DND-41 (cell line): Measurements from ENCODE around the gene EEF1AKMT2.

Experiments
- ATAC-seq: fragments of 200-7000 bp; cut with Tn5 transposase; 3 replicates; pipeline ENCODE4 v1.9.1; 2021; ENCODE audit warnings: low read depth; ENCODE audit not compliant: insufficient read depth
- DNase-seq: peaks from one replicate; pipeline ENCODE4 v3.0.0-alpha.2; 2020
- H2AFZ ChIP-seq: 2 replicates; pipeline ENCODE4 v1.6.0; 2012; ENCODE audit warnings: low read depth, low read length
- H3K27ac ChIP-seq: 2 replicates; pipeline ENCODE4 v1.5.1; 2012; ENCODE audit warnings: low read length, inconsistent platforms
- H3K27me3 ChIP-seq: fragments of 200-600 bp; sonication (generic); 2 replicates; pipeline ENCODE4 v1.6.0; 2012; ENCODE audit warnings: low read length, mild to moderate bottlenecking, inconsistent platforms; ENCODE audit not compliant: insufficient read depth, poor library complexity
- H3K36me3 ChIP-seq: 2 replicates; pipeline ENCODE4 v1.5.1; 2012; ENCODE audit warnings: low read length, inconsistent platforms; ENCODE audit not compliant: insufficient read depth
- H3K4me1 ChIP-seq: 2 replicates; pipeline ENCODE4 v1.5.1; 2012; ENCODE audit warnings: mild to moderate bottlenecking, low read length; ENCODE audit not compliant: insufficient read depth
- H3K4me2 ChIP-seq: 2 replicates; pipeline ENCODE4 v1.6.0; 2012; ENCODE audit warnings: mild to moderate bottlenecking, moderate library complexity, low read length, inconsistent platforms; ENCODE audit not compliant: insufficient read depth
- H3K4me3 ChIP-seq, 2 experiments: fragments of 200-600 bp in 1 of 2; shearing (Covaris generic) in 1 of 2; 2 replicates each; pipeline ENCODE4 v1.5.1; 2012 to 2016; ENCODE audit warnings: inconsistent platforms in 2 of 2, low read length in 2 of 2, mild to moderate bottlenecking in 2 of 2, low read depth in 1 of 2, moderate library complexity in 1 of 2
- H3K79me2 ChIP-seq: 2 replicates; pipeline ENCODE4 v1.6.0; 2012; ENCODE audit warnings: low read length, inconsistent platforms; ENCODE audit not compliant: insufficient read depth
- H3K9ac ChIP-seq: 2 replicates; pipeline ENCODE4 v1.6.0; 2012; ENCODE audit warnings: low read depth, mild to moderate bottlenecking, inconsistent platforms, low read length, moderate library complexity
- H3K9me3 ChIP-seq: 2 replicates; pipeline ENCODE4 v1.5.1; 2012; ENCODE audit warnings: low read length, moderate library complexity, mild to moderate bottlenecking, inconsistent platforms; ENCODE audit not compliant: insufficient read depth, severe bottlenecking
- H4K20me1 ChIP-seq: 2 replicates; pipeline ENCODE4 v1.6.0; 2012; ENCODE audit warnings: low read length; ENCODE audit not compliant: insufficient read depth
- CTCF ChIP-seq: IDR thresholded peaks from 2 replicates; pipeline ENCODE4 v1.5.1; 2012; ENCODE audit warnings: borderline replicate concordance, low read length, moderate library complexity, mild to moderate bottlenecking; ENCODE audit not compliant: poor library complexity, severe bottlenecking; ENCODE audit errors: extremely low read depth
- EZH2 ChIP-seq: IDR thresholded peaks from 3 replicates; pipeline ENCODE4 v1.6.1; 2012; ENCODE audit warnings: borderline replicate concordance, low read depth, mild to moderate bottlenecking, moderate library complexity, low read length, inconsistent platforms; ENCODE audit not compliant: severe bottlenecking

EEF1AKMT2 gene

GRCh38 chr10:124728830-124729661 lies 62.6 kb downstream of the EEF1AKMT2 start:
- no peak overlapping the region for H3K4me3 ChIP-seq
- no peak for ATAC-seq
- H3K79me2 ChIP-seq = peaks cover 100% of the 10 kb centered on the region
- H3K4me1 ChIP-seq = peaks cover 97% of the 10 kb centered on the region
- H2AFZ ChIP-seq = no peak overlapping the region
- no peaks in the 10 kb centered on the region for H3K27me3 ChIP-seq
- H3K9me3 ChIP-seq = no peaks in the 10 kb centered on the region
- TF ChIP-seq EZH2 (no peak), CTCF (no peak)
- DNase-seq = peak; percentile 1
- peaks cover 91% of the 10 kb centered on the region for H3K36me3 ChIP-seq
- H4K20me1 ChIP-seq = peaks cover 95% of the 10 kb centered on the region
- H3K27ac ChIP-seq = peak overlapping the region; percentile 67
- no peak overlapping the region for H3K4me2 ChIP-seq
- no peak overlapping the region for H3K9ac ChIP-seq

- DNase-seq = no peak
- H3K27ac ChIP-seq = peak overlapping the region; percentile 67
- H3K9ac ChIP-seq = 0 out of 2 replicates have a peak overlapping the region, but pooled peaks have one; percentile 9
- 0 out of 2 replicates have a peak overlapping the region, but pooled peaks have one; percentile 4 for H3K4me2 ChIP-seq
- peaks cover 95% of the 10 kb centered on the region for H4K20me1 ChIP-seq
- H3K9me3 ChIP-seq = no peaks in the 10 kb centered on the region
- peaks cover 90% of the 10 kb centered on the region for H3K36me3 ChIP-seq
- peaks cover 97% of the 10 kb centered on the region for H3K4me1 ChIP-seq
- no peak overlapping the region for H2AFZ ChIP-seq
- no peak for TF ChIP-seq EZH2
- no peak for TF ChIP-seq CTCF
- ATAC-seq = peak; percentile 47
- H3K27me3 ChIP-seq = no peaks in the 10 kb centered on the region
- H3K4me3 ChIP-seq = no peak overlapping the region
- peaks cover 100% of the 10 kb centered on the region for H3K79me2 ChIP-seq
These were observed 63.4 kb downstream of the EEF1AKMT2 start for GRCh38 chr10:124728071-124728829.

- ATAC-seq = no peak
- peak overlapping the region; percentile 67 for H3K27ac ChIP-seq
- H3K4me3 ChIP-seq = no peak overlapping the region
- peaks cover 97% of the 10 kb centered on the region for H4K20me1 ChIP-seq
- no peak overlapping the region for H3K4me2 ChIP-seq
- 0 out of 2 replicates have a peak overlapping the region, but pooled peaks have one; percentile 9 for H3K9ac ChIP-seq
- no peak for TF ChIP-seq EZH2
- no peak for TF ChIP-seq CTCF
- peaks cover 100% of the 10 kb centered on the region for H3K79me2 ChIP-seq
- no peaks in the 10 kb centered on the region for H3K9me3 ChIP-seq
- peaks cover 97% of the 10 kb centered on the region for H3K4me1 ChIP-seq
- no peak for DNase-seq
- peaks cover 88% of the 10 kb centered on the region for H3K36me3 ChIP-seq
- H2AFZ ChIP-seq = no peak overlapping the region
- H3K27me3 ChIP-seq = no peaks in the 10 kb centered on the region
These were observed 64.2 kb downstream of the EEF1AKMT2 start for GRCh38 chr10:124727361-124727960.
